ACC112 (cell line): ENCODE measurements around the gene RALGPS2.

Experiments
- H2AFZ ChIP-seq: fragments of 200-600 bp; sonication (generic); one replicate; pipeline ENCODE4 v1.6.0; 2017; ENCODE audit warnings: antibody characterized with exemption, low read length; ENCODE audit not compliant: unreplicated experiment
- H3K27ac ChIP-seq: fragments of 200-600 bp; sonication (generic); 2 replicates; pipeline ENCODE4 v1.5.1; 2014; ENCODE audit warnings: low read depth, mild to moderate bottlenecking, antibody characterized with exemption, low read length, moderate library complexity
- H3K27me3 ChIP-seq: fragments of 200-600 bp; sonication (generic); 2 replicates; pipeline ENCODE4 v1.6.1; 2014; ENCODE audit warnings: mild to moderate bottlenecking, antibody characterized with exemption, low read length, moderate library complexity, mixed read lengths; ENCODE audit not compliant: insufficient read depth
- H3K36me3 ChIP-seq: fragments of 200-600 bp; sonication (generic); 2 replicates; pipeline ENCODE4 v1.6.1; 2016; ENCODE audit warnings: mild to moderate bottlenecking, antibody characterized with exemption, low read length, moderate library complexity, mixed read lengths; ENCODE audit not compliant: insufficient read depth
- H3K4me1 ChIP-seq: fragments of 200-600 bp; sonication (generic); one replicate; pipeline ENCODE4 v1.6.1; 2016; ENCODE audit warnings: low read length, mixed read lengths; ENCODE audit not compliant: insufficient read depth, unreplicated experiment, control insufficient read depth
- H3K4me3 ChIP-seq: fragments of 200-600 bp; sonication (generic); 2 replicates; pipeline ENCODE4 v1.5.1; 2014; ENCODE audit warnings: mild to moderate bottlenecking, low read depth, low read length
- H3K79me2 ChIP-seq: fragments of 200-600 bp; sonication (generic); one replicate; pipeline ENCODE4 v1.6.0; 2016; ENCODE audit warnings: low read length; ENCODE audit not compliant: control insufficient read depth, unreplicated experiment, insufficient read depth

Gene RALGPS2

DNA sequence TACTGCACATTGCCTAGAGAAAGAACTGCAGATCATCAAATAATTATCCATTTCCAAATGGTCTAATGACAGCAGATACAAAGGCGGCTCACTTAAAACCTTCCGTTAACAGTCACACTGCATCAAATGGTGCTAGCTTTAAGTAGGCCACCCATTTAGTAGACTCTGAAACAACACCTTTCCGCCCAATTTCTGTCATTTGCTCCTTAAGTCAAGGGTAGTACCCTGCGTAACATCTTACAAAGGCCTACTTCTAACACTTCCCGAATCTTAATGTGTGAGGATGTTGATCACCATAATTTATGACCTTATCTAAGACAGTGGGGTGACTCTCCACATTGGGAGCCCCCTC lies 692 bp upstream of the RALGPS2 start:
- Histone ChIP-seq H3K27ac (no peak overlapping the region), H3K4me3 (peak overlapping the region; percentile 87), H2AFZ (peak overlapping the region; percentile 90), H3K36me3 (no peaks in the 10 kb centered on the region), H3K4me1 (peaks cover 37% of the 10 kb centered on the region), H3K27me3 (no peaks in the 10 kb centered on the region), H3K79me2 (peaks cover 23% of the 10 kb centered on the region)

DNA sequence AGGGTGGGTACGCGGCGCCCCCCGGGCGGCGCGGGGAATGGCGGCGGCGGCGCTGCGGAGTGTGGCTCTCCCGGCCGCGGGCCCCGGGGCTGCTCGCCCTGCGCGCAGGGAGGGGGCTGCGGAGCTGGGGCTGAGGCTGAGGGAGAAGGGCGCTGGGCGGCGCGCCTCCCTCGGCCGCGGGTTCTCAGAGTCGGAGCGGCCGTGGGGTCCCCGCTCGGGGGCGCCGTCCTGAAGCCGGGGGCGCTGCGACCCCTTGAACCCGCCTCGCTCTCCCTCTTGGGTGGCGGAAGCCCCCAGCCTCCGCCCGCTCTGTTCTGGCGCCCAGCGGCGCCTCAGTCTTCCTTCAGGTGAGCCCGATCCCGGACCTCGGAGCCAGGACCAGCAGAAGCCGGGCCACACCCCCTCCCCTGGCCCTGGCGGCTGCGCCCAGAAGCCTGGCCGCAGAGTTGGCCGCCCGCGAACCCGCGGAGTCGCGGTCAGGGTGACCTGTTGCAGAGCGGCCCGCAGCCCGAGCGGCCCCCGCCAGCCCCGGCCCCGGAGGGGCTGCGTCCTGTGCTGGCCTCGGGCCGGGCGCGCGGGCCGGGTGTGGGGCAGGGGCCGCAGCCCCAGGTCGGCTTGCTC lies 532 bp downstream of the RALGPS2 start:
- peak overlapping the region; percentile 87 for H3K4me3 ChIP-seq
- peaks cover 34% of the 10 kb centered on the region for H3K4me1 ChIP-seq
- H3K27ac ChIP-seq, result no peak overlapping the region
- no peaks in the 10 kb centered on the region for H3K36me3 ChIP-seq
- H2AFZ ChIP-seq, result peak overlapping the region; percentile 98
- H3K79me2 ChIP-seq, result peaks cover 26% of the 10 kb centered on the region
- no peaks in the 10 kb centered on the region for H3K27me3 ChIP-seq

DNA sequence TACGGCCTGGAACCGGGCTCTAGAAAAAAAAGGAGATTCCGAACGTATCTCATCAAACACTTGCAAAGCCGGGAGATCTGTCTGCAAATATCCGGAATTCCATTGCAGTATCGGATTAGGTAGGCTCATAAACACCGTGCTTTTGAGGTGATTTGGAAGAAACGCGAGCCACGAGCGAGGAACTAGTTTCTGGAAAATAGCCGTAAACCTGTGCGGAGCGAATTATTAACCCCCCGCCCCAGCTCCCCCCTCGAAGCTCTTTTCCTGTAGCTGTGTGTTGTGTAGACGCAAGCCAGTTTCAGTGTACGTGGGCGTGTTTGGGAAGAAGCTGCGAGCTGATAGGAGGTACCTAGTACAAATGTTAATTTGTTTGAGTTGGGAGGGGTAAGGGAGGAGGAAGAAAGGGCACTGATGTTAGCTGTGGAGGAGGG lies 1.1 kb downstream of the RALGPS2 start:
- Histone ChIP-seq H3K36me3 (no peaks in the 10 kb centered on the region), H3K79me2 (peaks cover 26% of the 10 kb centered on the region)

DNA sequence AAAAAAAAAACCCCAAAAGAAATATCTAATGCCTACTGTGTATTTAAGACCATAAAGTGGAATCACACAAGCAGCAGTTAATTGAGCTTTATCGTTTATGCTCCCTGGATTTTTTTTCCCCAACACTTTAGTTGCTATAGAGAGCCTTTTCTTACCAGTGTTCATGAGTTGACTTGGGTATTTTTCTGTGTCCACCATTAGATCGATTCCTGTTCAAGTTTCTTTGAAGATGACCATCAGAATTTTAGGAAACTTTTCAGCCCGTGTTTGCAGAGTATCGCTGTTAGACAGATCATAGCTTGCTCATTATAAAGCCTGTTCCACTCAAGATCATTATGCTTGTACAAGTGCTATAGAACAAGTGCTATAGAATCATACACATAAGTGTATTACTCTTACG lies 1.5 kb downstream of the RALGPS2 start:
- Histone ChIP-seq H3K4me3 (peak overlapping the region; percentile 87), H3K79me2 (peaks cover 26% of the 10 kb centered on the region), H3K4me1 (peaks cover 34% of the 10 kb centered on the region), H3K36me3 (no peaks in the 10 kb centered on the region), H2AFZ (peak overlapping the region; percentile 33), H3K27ac (peak overlapping the region; percentile 29), H3K27me3 (no peaks in the 10 kb centered on the region)

More for the DNA sequence above, 1.1 kb downstream of the RALGPS2 start:
- no peak overlapping the region for H3K27ac ChIP-seq
- H2AFZ ChIP-seq, result peak overlapping the region; percentile 98
- H3K4me3 ChIP-seq, result peak overlapping the region; percentile 87
- H3K4me1 ChIP-seq, result peaks cover 34% of the 10 kb centered on the region
- H3K27me3 ChIP-seq, result no peaks in the 10 kb centered on the region

DNA sequence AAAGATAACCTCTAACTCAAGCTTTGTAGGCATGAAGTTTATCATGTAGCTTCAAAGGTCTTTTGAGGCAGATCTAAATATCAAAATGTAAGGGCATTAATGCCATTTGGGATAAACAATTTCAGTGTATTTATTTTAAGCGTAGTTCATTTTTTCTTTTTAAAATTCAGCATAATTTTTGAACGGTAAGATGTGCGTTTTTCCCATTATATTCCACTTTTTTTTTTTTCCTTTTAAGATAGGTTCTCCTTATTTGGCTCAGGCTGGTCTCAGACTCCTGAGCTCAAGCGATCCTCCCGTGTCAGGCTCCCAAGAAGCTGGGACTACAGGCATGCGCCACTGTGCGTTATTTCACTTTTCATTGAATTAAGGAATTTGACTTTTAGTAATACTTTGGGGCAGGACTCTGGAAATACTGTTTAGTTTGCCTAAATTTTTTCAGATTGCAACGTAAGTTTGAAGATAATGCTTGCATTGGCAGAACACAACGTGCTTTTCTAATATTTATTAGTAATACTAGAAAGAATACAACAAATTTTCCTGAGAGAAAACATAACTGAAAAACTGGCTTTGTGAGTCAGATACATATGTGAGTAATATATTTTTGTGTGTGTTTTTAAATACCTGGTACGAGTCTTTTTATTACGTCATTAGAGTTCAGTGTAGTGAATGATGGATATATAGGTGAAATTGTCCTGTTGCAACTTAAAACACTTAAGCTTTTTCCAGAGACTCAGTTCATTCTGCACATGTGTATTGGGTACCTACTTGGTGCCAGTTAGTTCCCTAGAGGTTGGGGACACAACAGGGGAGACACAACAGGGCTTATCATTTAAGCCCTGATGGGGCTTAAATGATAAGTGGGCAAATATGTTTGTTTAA lies 2.2 kb downstream of the RALGPS2 start:
- H3K27ac ChIP-seq, result peak overlapping the region; percentile 29
- peak overlapping the region; percentile 87 for H3K4me3 ChIP-seq
- no peaks in the 10 kb centered on the region for H3K36me3 ChIP-seq
- peak overlapping the region; percentile 33 for H2AFZ ChIP-seq
- H3K79me2 ChIP-seq, result peaks cover 26% of the 10 kb centered on the region
- H3K4me1 ChIP-seq, result peaks cover 34% of the 10 kb centered on the region
- no peaks in the 10 kb centered on the region for H3K27me3 ChIP-seq

DNA sequence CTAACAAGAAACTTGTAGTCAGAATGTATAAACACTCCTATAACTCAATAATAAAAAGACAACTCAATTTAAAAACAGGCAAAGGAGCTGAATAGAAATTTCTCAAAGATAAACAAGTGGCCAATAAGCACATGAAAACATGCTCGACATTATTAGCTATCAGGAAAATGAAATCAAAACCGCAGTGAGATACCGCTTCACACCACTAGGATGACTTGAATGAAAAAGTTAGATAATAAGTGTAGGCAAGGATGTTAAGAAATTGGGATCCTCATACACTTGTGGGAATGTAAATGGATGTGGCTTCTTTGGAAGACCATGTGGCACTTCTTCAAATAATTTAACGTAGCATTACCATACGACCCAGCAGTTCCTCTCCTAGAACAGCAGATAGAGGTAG lies 8.9 kb downstream of the RALGPS2 start:
- Histone ChIP-seq H3K4me1 (peaks cover 2% of the 10 kb centered on the region), H3K79me2 (peaks cover 6% of the 10 kb centered on the region), H3K36me3 (peaks cover 14% of the 10 kb centered on the region), H3K27me3 (no peaks in the 10 kb centered on the region), H3K4me3 (no peak overlapping the region), H3K27ac (no peak overlapping the region), H2AFZ (no peak overlapping the region)

DNA sequence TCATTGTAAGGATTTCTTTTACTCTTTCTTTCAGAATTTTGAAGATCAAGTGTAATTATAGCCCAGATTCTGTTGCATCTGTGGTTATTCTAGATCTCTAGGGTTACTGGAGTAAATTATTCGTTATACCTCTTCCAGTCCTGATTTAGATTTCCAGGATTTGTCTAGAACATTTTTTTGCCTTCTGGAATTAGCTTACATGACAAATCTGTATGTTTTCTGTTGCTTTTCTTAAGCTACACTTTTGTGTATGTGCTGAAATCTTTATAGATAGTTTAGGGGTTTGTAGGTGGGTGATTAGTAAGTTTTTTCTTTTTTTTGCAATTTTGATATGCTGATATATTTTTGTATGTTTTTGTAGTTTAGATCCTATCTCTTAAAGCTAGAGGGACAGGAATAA lies 13.7 kb downstream of the RALGPS2 start:
- Histone ChIP-seq H3K36me3 (peaks cover 26% of the 10 kb centered on the region), H3K4me1 (peaks cover 4% of the 10 kb centered on the region), H3K27ac (no peak overlapping the region), H3K27me3 (no peaks in the 10 kb centered on the region), H3K79me2 (no peaks in the 10 kb centered on the region), H2AFZ (no peak overlapping the region), H3K4me3 (no peak overlapping the region)

DNA sequence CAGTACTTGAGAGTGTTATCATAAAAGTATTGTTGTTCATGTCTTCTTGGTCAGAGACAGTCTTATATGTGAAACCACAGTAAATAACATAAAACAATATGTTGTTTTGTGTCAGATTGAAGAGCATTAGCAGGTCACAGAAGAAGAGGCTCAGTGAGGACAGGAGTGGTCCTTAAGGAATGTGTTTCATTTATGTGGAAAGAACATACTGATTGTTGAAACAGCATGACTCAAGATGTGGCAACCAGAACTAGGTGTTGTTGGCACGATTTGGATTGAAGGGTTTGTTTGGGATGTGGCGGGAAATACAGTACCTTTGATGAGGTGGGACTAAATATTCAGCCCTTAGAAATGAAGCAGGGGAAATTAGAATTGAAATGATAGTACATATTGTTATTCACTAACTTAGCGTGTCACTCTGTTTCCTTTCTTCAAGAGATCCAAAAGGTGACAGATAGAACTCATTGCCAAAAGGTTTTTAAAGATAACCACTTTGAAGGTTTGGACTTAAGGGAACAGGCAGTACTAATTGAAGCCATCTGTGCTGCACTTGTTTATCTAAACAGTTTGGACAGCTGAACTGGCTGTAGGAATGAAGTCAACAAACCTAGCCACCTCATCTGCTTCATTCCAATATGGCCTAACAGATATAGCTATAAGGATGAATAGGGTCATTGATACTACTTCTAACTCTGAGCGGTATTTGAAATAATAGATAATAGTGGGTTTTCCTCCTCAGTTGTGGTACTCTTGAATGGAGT lies 14.4 kb downstream of the RALGPS2 start:
- Histone ChIP-seq H3K27me3 (no peaks in the 10 kb centered on the region), H3K4me3 (no peak overlapping the region), H3K79me2 (no peaks in the 10 kb centered on the region), H2AFZ (no peak overlapping the region), H3K36me3 (peaks cover 26% of the 10 kb centered on the region), H3K4me1 (peaks cover 4% of the 10 kb centered on the region), H3K27ac (no peak overlapping the region)

DNA sequence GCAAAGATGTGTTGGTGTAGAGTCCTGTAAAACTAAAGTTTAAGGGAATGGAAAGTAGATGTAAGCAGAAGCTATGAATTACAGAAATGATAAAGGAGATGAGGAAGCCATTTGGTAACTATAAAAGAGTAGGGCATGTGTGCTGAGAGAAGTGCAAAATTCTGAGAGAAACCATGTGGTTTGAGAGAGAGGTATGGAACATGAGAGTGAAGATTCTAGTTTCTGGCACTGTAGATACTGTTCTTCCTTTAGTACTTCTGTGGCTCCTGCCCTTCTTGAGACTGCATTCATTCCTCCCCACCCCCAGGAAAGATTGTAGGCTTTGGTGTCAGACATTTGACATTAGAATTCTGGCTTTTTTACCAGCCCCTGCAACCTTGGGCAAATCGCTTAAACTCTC lies 15.4 kb downstream of the RALGPS2 start:
- Histone ChIP-seq H2AFZ (no peak overlapping the region), H3K79me2 (no peaks in the 10 kb centered on the region), H3K4me3 (no peak overlapping the region), H3K36me3 (peaks cover 26% of the 10 kb centered on the region), H3K27me3 (no peaks in the 10 kb centered on the region), H3K4me1 (peaks cover 4% of the 10 kb centered on the region), H3K27ac (no peak overlapping the region)

DNA sequence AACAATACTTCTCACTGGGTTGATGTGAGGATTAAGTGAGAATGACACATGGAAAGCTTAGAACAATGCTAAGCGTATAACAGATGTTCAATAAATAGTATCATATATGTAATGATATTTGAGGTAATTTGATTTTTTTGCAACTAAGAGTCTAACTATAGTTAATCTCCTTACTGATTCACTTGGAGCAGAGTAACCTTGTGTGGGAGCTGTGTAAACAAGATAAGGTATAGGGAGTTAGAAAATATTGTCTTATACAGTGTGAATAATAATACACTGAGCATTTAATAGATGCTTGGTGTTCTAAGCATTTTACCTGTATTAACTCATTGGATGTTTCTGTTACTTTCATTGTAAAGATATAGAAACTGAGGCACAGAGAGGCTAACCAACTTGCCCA lies 15.9 kb downstream of the RALGPS2 start:
- Histone ChIP-seq H3K36me3 (peaks cover 26% of the 10 kb centered on the region), H3K27ac (no peak overlapping the region), H3K4me1 (peaks cover 4% of the 10 kb centered on the region), H3K27me3 (no peaks in the 10 kb centered on the region), H3K79me2 (no peaks in the 10 kb centered on the region), H3K4me3 (no peak overlapping the region), H2AFZ (no peak overlapping the region)
